ENCODE data around the gene PGM1.

DNA sequence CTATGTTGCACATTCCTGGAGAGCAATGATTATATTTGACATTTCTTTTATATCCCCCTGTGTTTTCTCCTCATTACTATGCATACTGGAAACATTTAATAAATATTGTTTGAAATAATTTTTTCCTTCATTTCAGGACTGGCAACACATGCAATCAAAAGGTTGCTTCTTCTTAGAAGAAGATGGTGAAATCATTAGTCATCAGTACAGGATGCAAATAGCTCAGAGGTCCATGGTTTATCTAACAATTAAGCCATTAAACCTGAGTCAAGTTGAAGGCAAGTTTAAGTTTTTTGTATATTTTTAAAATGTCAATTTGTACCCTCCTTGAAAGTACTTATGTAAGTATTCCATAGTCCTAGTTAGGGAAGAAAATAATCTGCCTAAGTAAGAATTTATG, 47.4 kb upstream of the PGM1 start:
- TF ChIP-seq, protein P1, sequence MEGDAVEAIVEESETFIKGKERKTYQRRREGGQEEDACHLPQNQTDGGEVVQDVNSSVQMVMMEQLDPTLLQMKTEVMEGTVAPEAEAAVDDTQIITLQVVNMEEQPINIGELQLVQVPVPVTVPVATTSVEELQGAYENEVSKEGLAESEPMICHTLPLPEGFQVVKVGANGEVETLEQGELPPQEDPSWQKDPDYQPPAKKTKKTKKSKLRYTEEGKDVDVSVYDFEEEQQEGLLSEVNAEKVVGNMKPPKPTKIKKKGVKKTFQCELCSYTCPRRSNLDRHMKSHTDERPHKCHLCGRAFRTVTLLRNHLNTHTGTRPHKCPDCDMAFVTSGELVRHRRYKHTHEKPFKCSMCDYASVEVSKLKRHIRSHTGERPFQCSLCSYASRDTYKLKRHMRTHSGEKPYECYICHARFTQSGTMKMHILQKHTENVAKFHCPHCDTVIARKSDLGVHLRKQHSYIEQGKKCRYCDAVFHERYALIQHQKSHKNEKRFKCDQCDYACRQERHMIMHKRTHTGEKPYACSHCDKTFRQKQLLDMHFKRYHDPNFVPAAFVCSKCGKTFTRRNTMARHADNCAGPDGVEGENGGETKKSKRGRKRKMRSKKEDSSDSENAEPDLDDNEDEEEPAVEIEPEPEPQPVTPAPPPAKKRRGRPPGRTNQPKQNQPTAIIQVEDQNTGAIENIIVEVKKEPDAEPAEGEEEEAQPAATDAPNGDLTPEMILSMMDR (IDR thresholded peaks at IDR 0.05), result no peak
- TF ChIP-seq EP300 (IDR thresholded peaks at IDR 0.05), result no peak
